Neutrophil (primary cell): ENCODE data around the gene BCL7A.

ENCODE experiments used
- H3K27ac ChIP-seq: fragments of 200-600 bp; sonication (generic); 2 replicates; pipeline ENCODE4 v1.5.1; 2016; ENCODE audit warnings: mild to moderate bottlenecking, moderate library complexity
- H3K27me3 ChIP-seq: fragments of 200-600 bp; sonication (generic); 2 replicates; pipeline ENCODE4 v1.6.0; 2016; ENCODE audit warnings: mild to moderate bottlenecking
- H3K36me3 ChIP-seq: fragments of 200-600 bp; sonication (generic); 2 replicates; pipeline ENCODE4 v1.5.1; 2017
- H3K4me1 ChIP-seq, 2 experiments: fragments of 200-600 bp in 1 of 2; sonication (generic) in 1 of 2; 1 replicate in 1 of 2; 2 replicates in 1 of 2; pipeline versions ENCODE4 v1.5.1 to v1.6.1; 2013 to 2016; ENCODE audit warnings: low read depth in 1 of 2, low read length in 1 of 2, mild to moderate bottlenecking in 1 of 2, moderate library complexity in 1 of 2; ENCODE audit not compliant: control insufficient read depth in 1 of 2, insufficient read depth in 1 of 2
- H3K4me3 ChIP-seq, 2 experiments: fragments of 200-600 bp in 1 of 2; sonication (generic) in 1 of 2; 1 replicate in 1 of 2; 2 replicates in 1 of 2; pipeline ENCODE4 v1.5.1; 2013 to 2016; ENCODE audit warnings: low read depth in 1 of 2, low read length in 1 of 2, mild to moderate bottlenecking in 1 of 2, moderate library complexity in 1 of 2
- H3K9me3 ChIP-seq: fragments of 200-600 bp; sonication (generic); 2 replicates; pipeline ENCODE4 v1.5.1; 2016
- CTCF ChIP-seq: fragments of 200-600 bp; sonication (generic); IDR thresholded peaks from 2 replicates; pipeline ENCODE4 v1.5.1; 2016; ENCODE audit warnings: antibody characterized with exemption

BCL7A gene

GRCh38 chr12:122082621-122083356, 61.1 kb downstream of the BCL7A start:
- Histone ChIP-seq H3K4me1 (peaks cover 54 to 60% of the 10 kb centered on the region in 2 experiments), H3K27ac (peak overlapping the region; percentile 87), H3K4me3 (no peak overlapping the region), H3K9me3 (no peaks in the 10 kb centered on the region), H3K36me3 (no peaks in the 10 kb centered on the region), H3K27me3 (no peaks in the 10 kb centered on the region)
- no peak for TF ChIP-seq CTCF

GRCh38 chr12:122084857-122085405, 63.2 kb downstream of the BCL7A start:
- Histone ChIP-seq H3K36me3 (peaks cover 2% of the 10 kb centered on the region), H3K9me3 (no peaks in the 10 kb centered on the region), H3K4me3 (no peak overlapping the region), H3K27me3 (no peaks in the 10 kb centered on the region), H3K4me1 (peaks cover 40 to 50% of the 10 kb centered on the region in 2 experiments), H3K27ac (no peak overlapping the region)
- TF ChIP-seq CTCF = no peak

- Histone ChIP-seq H3K4me3 (no peak overlapping the region), H3K9me3 (no peaks in the 10 kb centered on the region), H3K27ac (no peak overlapping the region), H3K4me1 (peaks cover 36 to 50% of the 10 kb centered on the region in 2 experiments), H3K27me3 (no peaks in the 10 kb centered on the region), H3K36me3 (peaks cover 2% of the 10 kb centered on the region)
- no peak for TF ChIP-seq CTCF
Observed at GRCh38 chr12:122085591-122085990, 63.9 kb downstream of the BCL7A start.

GRCh38 chr12:122086116-122086515, 64.4 kb downstream of the BCL7A start:
- Histone ChIP-seq H3K36me3 (peaks cover 2% of the 10 kb centered on the region), H3K4me1 (peaks cover 33 to 50% of the 10 kb centered on the region in 2 experiments), H3K27me3 (no peaks in the 10 kb centered on the region), H3K27ac (no peak overlapping the region), H3K9me3 (no peaks in the 10 kb centered on the region), H3K4me3 (no peak overlapping the region)
- TF ChIP-seq CTCF = no peak

GRCh38 chr12:122086641-122087285, 65.1 kb downstream of the BCL7A start:
- Histone ChIP-seq H3K4me3 (no peak overlapping the region), H3K36me3 (peaks cover 2% of the 10 kb centered on the region), H3K27ac (no peak overlapping the region), H3K27me3 (no peaks in the 10 kb centered on the region), H3K4me1 (peaks cover 32 to 50% of the 10 kb centered on the region in 2 experiments), H3K9me3 (no peaks in the 10 kb centered on the region)
- TF ChIP-seq CTCF = no peak
